WERI-Rb-1 (cell line): Measurements from ENCODE around the gene TMEM63A.

Experiments used
- DNase-seq: peaks from one replicate; pipeline ENCODE4 v3.0.0-alpha.2; 2020
- H3K27ac ChIP-seq: fragments of 250-450 bp; sonication (Bioruptor Pico); 2 replicates; pipeline ENCODE4 v1.5.1; 2020; ENCODE audit warnings: mild to moderate bottlenecking, moderate library complexity
- H3K27me3 ChIP-seq: fragments of 250-450 bp; sonication (Bioruptor Pico); 2 replicates; pipeline ENCODE4 v1.5.1; 2021; ENCODE audit warnings: mild to moderate bottlenecking, low read depth, moderate library complexity; ENCODE audit not compliant: insufficient read depth, severe bottlenecking
- H3K36me3 ChIP-seq: fragments of 250-450 bp; sonication (Bioruptor Pico); 2 replicates; pipeline ENCODE4 v1.5.1; 2020; ENCODE audit warnings: mild to moderate bottlenecking, moderate library complexity
- H3K4me3 ChIP-seq: 2 replicates; pipeline ENCODE4 v1.5.1; 2011; ENCODE audit warnings: low read depth, mild to moderate bottlenecking, control low read depth, low read length
- H3K9me3 ChIP-seq: fragments of 250-450 bp; sonication (Bioruptor Pico); 2 replicates; pipeline ENCODE4 v1.5.1; 2021; ENCODE audit warnings: mild to moderate bottlenecking, moderate library complexity; ENCODE audit not compliant: severe bottlenecking
- CTCF ChIP-seq: IDR thresholded peaks from 2 replicates; pipeline ENCODE4 v1.5.1; 2011; ENCODE audit warnings: low read depth, mild to moderate bottlenecking, control low read depth, inconsistent platforms, low read length

Gene TMEM63A

GRCh38 chr1:225926551-225927113 lies 44.5 kb upstream of the TMEM63A start:
- TF ChIP-seq CTCF, result no peak
- no peak overlapping the region for H3K27ac ChIP-seq
- H3K36me3 ChIP-seq, result peaks cover 4% of the 10 kb centered on the region; the same call in 1 of the 2 replicates
- H3K9me3 ChIP-seq, result no peaks in the 10 kb centered on the region
- DNase-seq, result no peak
- no peaks in the 10 kb centered on the region for H3K27me3 ChIP-seq
- no peak overlapping the region for H3K4me3 ChIP-seq

DNA sequence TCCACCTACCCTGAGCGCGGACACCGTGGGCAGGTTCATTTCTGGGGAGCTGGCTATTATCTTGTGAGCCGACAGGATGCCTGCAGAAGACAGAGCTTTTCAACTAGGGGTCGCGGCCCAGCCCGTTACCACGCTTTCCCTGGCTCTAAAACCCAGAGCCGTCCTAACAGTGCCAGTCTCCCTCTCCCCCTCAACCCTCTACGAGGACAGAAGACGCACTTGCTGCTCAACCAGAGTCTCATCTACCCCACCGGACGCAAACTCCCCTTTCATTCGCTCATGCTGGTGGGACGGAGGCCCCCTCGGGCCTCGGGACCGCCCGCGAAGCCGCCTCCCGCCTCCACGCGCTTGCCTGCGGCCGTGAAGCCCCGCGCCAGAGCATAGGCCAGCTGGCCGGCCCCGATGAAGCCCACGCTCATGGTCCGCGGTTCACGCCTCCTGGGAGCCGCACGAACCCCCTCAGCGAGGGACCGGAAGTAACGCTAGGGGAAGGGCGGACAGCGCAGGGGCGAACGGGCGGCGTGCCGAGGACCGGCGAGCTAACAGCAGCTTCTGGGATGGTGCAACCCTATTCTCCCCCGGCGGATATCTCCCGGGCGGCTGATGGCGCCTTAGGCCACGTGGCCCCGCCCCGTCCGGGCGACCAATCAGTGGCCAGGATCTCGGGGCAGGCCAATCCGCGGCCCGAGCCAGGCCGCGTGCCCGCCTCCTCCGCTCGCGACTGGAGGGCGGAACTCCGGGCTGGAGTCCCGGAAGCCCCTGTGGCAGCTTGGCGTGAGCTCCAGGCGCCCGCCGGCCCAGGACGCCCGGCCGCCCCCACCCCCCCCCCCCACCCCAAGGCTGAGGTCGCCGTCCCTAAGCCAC lies 41.7 kb upstream of the TMEM63A start, which contains the start of gene PYCR2:
Gene PYCR2 (minus strand): TSS at position 559 of the 864 bp plus-strand sequence. CDS start 140 bp downstream, at position 419.
- Histone ChIP-seq H3K27ac (peak within 1 kb of the TSS; percentile 95), H3K36me3 (peaks cover 6% of the 10 kb centered on the region; the same call in 1 of the 2 replicates), H3K4me3 (peak within 1 kb of the TSS; percentile 68), H3K9me3 (no peaks in the 10 kb centered on the region), H3K27me3 (no peaks in the 10 kb centered on the region)
- TF ChIP-seq CTCF, result no peak
- DNase-seq, result peak; percentile 85

DNA sequence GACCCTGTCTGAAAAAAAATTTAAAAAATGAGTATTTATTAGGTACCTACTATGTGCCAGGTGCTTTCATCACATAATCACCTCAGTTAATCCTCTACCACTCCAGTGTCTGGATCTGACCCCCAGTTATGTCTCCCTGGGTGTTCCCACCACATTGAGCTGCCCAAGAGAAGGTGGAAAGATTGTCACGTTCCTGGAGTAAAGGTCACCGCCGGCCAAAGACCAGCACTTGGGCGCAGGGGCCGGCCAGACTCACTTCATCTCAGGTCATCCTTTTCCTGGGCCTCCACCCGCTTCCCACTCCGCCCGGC lies 41.2 kb upstream of the TMEM63A start:
- Histone ChIP-seq H3K36me3 (peaks cover 6% of the 10 kb centered on the region; the same call in 1 of the 2 replicates), H3K27ac (peak overlapping the region; percentile 95), H3K27me3 (no peaks in the 10 kb centered on the region), H3K9me3 (no peaks in the 10 kb centered on the region), H3K4me3 (peak overlapping the region; percentile 68)
- TF ChIP-seq CTCF, result no peak
- no peak for DNase-seq

DNA sequence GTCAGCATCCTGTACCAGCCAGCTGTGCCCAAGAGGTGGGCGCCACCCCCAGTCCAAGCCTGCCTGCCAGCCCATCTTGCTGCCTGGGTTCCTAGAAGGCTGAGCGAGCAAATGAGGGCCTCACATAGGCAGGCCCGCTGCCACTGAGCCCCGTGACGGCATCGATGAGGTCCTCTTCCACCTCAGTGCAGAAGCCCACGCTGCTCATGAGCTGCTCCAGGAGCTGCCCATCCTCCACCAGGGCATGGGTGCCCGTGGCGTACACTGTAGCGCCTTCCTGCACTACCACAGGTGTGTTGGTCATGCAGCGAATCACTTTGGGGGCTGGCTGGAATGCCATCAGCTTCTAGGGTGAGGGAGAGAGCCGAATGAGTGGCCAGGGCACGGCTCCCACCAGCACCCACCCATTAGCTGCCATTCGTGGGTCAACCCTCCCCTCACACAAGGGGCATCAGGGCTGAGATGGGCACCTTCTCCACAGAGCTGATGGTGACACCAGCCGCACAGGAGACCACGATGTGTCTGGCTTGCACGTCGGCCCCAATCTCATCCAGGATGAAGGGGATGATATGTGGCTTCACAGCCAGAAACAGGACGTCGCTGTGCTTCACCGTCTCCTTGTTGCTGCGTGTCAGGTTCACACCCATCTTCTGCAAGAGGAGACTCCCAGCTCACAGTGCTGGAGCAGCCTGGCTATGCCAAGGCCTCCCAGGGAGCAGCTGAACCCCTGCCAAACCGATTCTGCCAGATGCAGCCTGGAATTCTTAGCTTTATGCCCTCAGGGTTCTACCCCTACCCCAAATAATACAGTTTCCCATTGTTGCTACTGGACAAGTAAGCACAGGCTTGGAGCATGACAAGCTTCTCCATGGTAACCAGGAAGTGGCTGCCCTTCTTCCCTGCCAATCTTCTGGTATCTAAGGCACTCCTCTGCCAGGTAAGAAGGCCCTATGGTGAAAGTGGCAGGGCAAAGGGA lies 39.8 kb upstream of the TMEM63A start:
- H3K4me3 ChIP-seq, result no peak overlapping the region
- TF ChIP-seq CTCF, result no peak
- no peak overlapping the region for H3K27ac ChIP-seq
- no peak for DNase-seq
- H3K9me3 ChIP-seq, result no peaks in the 10 kb centered on the region
- no peaks in the 10 kb centered on the region for H3K27me3 ChIP-seq
- H3K36me3 ChIP-seq, result peaks cover 6% of the 10 kb centered on the region; the same call in 1 of the 2 replicates

GRCh38 chr1:225919906-225920305 lies 37.7 kb upstream of the TMEM63A start:
- no peak for DNase-seq
- no peak overlapping the region for H3K27ac ChIP-seq
- no peak overlapping the region for H3K4me3 ChIP-seq
- TF ChIP-seq CTCF, result no peak
- H3K9me3 ChIP-seq, result no peaks in the 10 kb centered on the region
- no peaks in the 10 kb centered on the region for H3K27me3 ChIP-seq
- H3K36me3 ChIP-seq, result peaks cover 6% of the 10 kb centered on the region; the same call in 1 of the 2 replicates
